ENCODE data around the gene FOLR3. TPM values are rescaled to one million over a fixed set of nuclear protein-coding genes. Genes with fewer than 3 reads are reported as not detected.

The FOLR3 gene
- total and polyA plus RNA-seq, 9 of the 15 experiments (the other 6 are each of a cell fraction or from before 2014, with no cell fraction given), result not detected

- 0 out of 5 replicates have a peak, but pooled peaks cover 0 to 3% of the 10 kb centered on the region in 2 experiments for H3K4me1 ChIP-seq (replicated peaks in 1 of 2; ENCODE audit: control insufficient read depth in 2 of 2, insufficient read depth in 2 of 2, low read length in 2 of 2)
- H2AFZ ChIP-seq (ENCODE audit: low read depth, low read length), result no peak overlapping the region
- no peak for DNase-seq (ENCODE audit: extremely low read depth in 1 of 4, low spot score in 3 of 4)
- H4K20me1 ChIP-seq (replicated peaks; ENCODE audit: control insufficient read depth, insufficient read depth, low read length), result no peaks in the 10 kb centered on the region
- no peak for ATAC-seq
- WGBS (ENCODE audit: insufficient coverage, low coverage, missing lambda C conversion rate), result 8% methylated on average over 2 of the region's 2 CpGs
- H3K9ac ChIP-seq (ENCODE audit: insufficient read depth in 1 of 2, low read depth in 2 of 2, low read length in 2 of 2), result no peak overlapping the region
- H3K9me3 ChIP-seq (replicated peaks; ENCODE audit: control insufficient read depth, insufficient read depth, low read depth, low read length), result no peaks in the 10 kb centered on the region
- ChIA-PET CTCF (ENCODE audit: low intra/inter-chr PET ratio) (interaction anchor here (0.6 kb wide), 1 partner anchor 121 kb away, joined by 3 read pairs; no protein-coding TSS in a partner anchor), POLR2A (interaction anchor here (0.6 kb wide), 1 partner anchor 73 kb away, joined by 3 read pairs; no protein-coding TSS in a partner anchor)
- BruUV-seq (replicated peaks), result no TSS peak
- H3K4me2 ChIP-seq (ENCODE audit: insufficient read depth, low read length), result no peak overlapping the region
- no peak for FAIRE-seq
- H3K27ac ChIP-seq (ENCODE audit: extremely low read depth, low read depth, low read length), result no peak overlapping the region
- H3K27me3 ChIP-seq (ENCODE audit: control insufficient read depth in 2 of 2, insufficient read depth in 2 of 2, low read length in 2 of 2), result no peaks in the 10 kb centered on the region
- no peaks in the 10 kb centered on the region for H3K9me1 ChIP-seq (ENCODE audit: control insufficient read depth, insufficient read depth, low read length)
- in situ Hi-C loops (cut with MboI) (no loop called here), intact Hi-C loops (cut with micrococcal nuclease) (no loop called here)
- no peak overlapping the region for H3K4me3 ChIP-seq
- H3K36me3 ChIP-seq (ENCODE audit: control insufficient read depth, insufficient read depth, low read length), result no peaks in the 10 kb centered on the region
- H3K79me2 ChIP-seq (ENCODE audit: control insufficient read depth, insufficient read depth, low read length), result no peaks in the 10 kb centered on the region
- TF ChIP-seq TAF15 (IDR thresholded peaks at IDR 0.05; ENCODE audit: low read depth, low read length) (no peak), ZNF780A (CRISPR knock-in tag; IDR thresholded peaks at IDR 0.05) (no peak), SREBF1 (IDR thresholded peaks at IDR 0.05; ENCODE audit: borderline replicate concordance, low read depth, low read length) (no peak), TRIM24 (IDR thresholded peaks at IDR 0.05) (peak; percentile 35 to 57; a peak in 3 of 4 replicates), USF1 (CRISPR knock-in tag; IDR thresholded peaks at IDR 0.05) (no peak), REST (IDR thresholded peaks at IDR 0.05; ENCODE audit: borderline replicate concordance) (peak; percentile 52), REST (CRISPR knock-in tag; IDR thresholded peaks at IDR 0.05; ENCODE audit: low read depth) (no peak), CTCFL (IDR thresholded peaks at IDR 0.05; ENCODE audit: borderline replicate concordance, insufficient read depth, low read depth, low read length, poor library complexity, severe bottlenecking) (no peak), ZBTB2 (IDR thresholded peaks at IDR 0.05) (no peak)
These were observed 11.1 kb downstream of the FOLR3 start for GRCh38 chr11:72146625-72147024.
